Measurements from ENCODE around the gene ATP8A1.
"Not testable (repeated sequence)": the region's sequence is repeated elsewhere in the genome, so short reads cannot be mapped to it uniquely, and the experiment has no call there.

ATP8A1 gene

DNA sequence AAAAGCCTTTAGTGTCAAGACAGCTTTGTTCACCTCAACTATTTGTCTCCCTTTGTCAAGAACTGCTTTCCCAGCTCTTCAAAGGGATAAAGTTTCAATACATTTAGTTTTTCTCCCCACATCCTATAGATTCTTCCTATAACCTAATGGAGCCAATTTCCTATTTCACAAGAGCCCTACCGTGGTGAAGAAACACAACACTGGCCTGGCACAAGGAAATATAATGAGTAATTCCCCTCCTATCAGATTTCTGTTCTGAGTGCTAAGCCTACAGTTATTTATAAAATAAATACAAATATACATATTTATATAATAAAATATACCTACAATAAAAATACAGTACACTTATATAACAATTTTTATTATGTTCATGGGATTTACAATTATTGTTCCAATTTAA, 169.7 kb downstream of the ATP8A1 start:
- H3K9me2 ChIP-seq (replicated peaks; ENCODE audit: control insufficient read depth, low read length) = no peaks in the 10 kb centered on the region
- no peak overlapping the region for H3K27ac ChIP-seq (ENCODE audit: low read depth, low read length)
- no peaks in the 10 kb centered on the region for H3K79me2 ChIP-seq (ENCODE audit: control insufficient read depth, low read length)
- 0 out of 2 replicates have a peak, but pooled peaks cover 4% of the 10 kb centered on the region for H3K36me3 ChIP-seq (ENCODE audit: control insufficient read depth, low read length)
- no peaks in the 10 kb centered on the region for H3K4me1 ChIP-seq (ENCODE audit: control insufficient read depth, low read length)
- no peaks in the 10 kb centered on the region for H3K9me3 ChIP-seq (ENCODE audit: control insufficient read depth, insufficient read depth, low read length)
- TF ChIP-seq EZH2phosphoT487 (IDR thresholded peaks at IDR 0.05; ENCODE audit: borderline replicate concordance, low read length) = no peak
- TF ChIP-seq, protein P1, sequence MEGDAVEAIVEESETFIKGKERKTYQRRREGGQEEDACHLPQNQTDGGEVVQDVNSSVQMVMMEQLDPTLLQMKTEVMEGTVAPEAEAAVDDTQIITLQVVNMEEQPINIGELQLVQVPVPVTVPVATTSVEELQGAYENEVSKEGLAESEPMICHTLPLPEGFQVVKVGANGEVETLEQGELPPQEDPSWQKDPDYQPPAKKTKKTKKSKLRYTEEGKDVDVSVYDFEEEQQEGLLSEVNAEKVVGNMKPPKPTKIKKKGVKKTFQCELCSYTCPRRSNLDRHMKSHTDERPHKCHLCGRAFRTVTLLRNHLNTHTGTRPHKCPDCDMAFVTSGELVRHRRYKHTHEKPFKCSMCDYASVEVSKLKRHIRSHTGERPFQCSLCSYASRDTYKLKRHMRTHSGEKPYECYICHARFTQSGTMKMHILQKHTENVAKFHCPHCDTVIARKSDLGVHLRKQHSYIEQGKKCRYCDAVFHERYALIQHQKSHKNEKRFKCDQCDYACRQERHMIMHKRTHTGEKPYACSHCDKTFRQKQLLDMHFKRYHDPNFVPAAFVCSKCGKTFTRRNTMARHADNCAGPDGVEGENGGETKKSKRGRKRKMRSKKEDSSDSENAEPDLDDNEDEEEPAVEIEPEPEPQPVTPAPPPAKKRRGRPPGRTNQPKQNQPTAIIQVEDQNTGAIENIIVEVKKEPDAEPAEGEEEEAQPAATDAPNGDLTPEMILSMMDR (IDR thresholded peaks at IDR 0.05; ENCODE audit: low read depth, low read length, poor library complexity, severe bottlenecking) = no peak
- no peaks in the 10 kb centered on the region for H3F3A ChIP-seq (ENCODE audit: control insufficient read depth, insufficient read depth)
- H4K20me1 ChIP-seq (ENCODE audit: control insufficient read depth, insufficient read depth, low read depth, low read length) = no peaks in the 10 kb centered on the region
- no peaks in the 10 kb centered on the region for H3K27me3 ChIP-seq (ENCODE audit: control insufficient read depth, low read length)
- H3K4me3 ChIP-seq (ENCODE audit: low read length) = no peak overlapping the region
- no peak overlapping the region for H3K4me2 ChIP-seq (ENCODE audit: low read length)

DNA sequence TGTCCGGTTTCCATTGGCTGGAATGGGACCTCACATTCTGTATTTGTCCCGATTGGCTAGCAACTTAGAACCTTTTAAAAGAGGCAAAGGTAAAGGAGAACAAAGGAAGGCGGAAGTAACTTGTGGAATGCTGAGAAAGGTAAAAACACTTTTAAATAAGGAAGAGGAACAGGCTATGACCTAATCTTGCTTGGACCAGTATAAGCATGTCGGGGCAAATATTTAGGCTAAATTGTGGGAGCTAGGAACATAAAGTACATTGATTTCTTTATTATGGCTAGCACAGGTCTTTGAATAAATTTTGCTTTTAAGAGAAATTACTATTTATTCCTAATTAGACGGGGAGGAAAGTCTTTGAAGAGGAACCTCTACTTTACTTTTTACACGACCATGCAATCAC, 170.7 kb downstream of the ATP8A1 start:
- H3K4me2 ChIP-seq (ENCODE audit: low read length); H3K9me3 ChIP-seq (ENCODE audit: control insufficient read depth, insufficient read depth, low read length); H3K9me2 ChIP-seq (replicated peaks; ENCODE audit: control insufficient read depth, low read length); H3F3A ChIP-seq (ENCODE audit: control insufficient read depth, insufficient read depth); H3K4me1 ChIP-seq (ENCODE audit: control insufficient read depth, low read length); H3K36me3 ChIP-seq (ENCODE audit: control insufficient read depth, low read length); H3K79me2 ChIP-seq (ENCODE audit: control insufficient read depth, low read length); H3K27me3 ChIP-seq (ENCODE audit: control insufficient read depth, low read length); H3K27ac ChIP-seq (ENCODE audit: low read depth, low read length); H3K4me3 ChIP-seq (ENCODE audit: low read length); H4K20me1 ChIP-seq (ENCODE audit: control insufficient read depth, insufficient read depth, low read depth, low read length): not testable (repeated sequence)

DNA sequence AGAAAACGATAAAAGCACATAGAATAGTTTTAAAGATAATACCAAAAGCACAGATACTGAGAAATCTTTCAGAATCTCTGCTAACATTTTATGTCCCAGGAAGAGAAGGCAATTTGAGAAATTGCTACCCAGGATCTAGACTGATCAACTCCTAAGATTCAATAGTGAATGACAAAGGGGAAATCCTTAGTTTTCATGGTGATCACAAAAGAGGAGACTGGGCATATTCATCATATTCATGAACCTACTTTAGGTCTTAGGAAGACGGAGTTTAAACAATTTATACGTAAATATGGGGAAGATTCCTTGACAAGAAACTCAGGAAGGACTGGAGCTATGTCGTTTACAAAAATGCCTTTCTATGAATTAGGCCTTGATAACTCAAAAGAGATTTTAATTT, 172.3 kb downstream of the ATP8A1 start:
- Histone ChIP-seq H3K9me2 (replicated peaks; ENCODE audit: control insufficient read depth, low read length) (no peaks in the 10 kb centered on the region), H3K4me3 (ENCODE audit: low read length) (no peak overlapping the region), H3K27ac (ENCODE audit: low read depth, low read length) (no peak overlapping the region), H3K79me2 (ENCODE audit: control insufficient read depth, low read length) (no peaks in the 10 kb centered on the region), H3K9me3 (ENCODE audit: control insufficient read depth, insufficient read depth, low read length) (no peaks in the 10 kb centered on the region), H3K4me2 (ENCODE audit: low read length) (no peak overlapping the region), H3F3A (ENCODE audit: control insufficient read depth, insufficient read depth) (no peaks in the 10 kb centered on the region), H3K4me1 (ENCODE audit: control insufficient read depth, low read length) (no peaks in the 10 kb centered on the region), H4K20me1 (ENCODE audit: control insufficient read depth, insufficient read depth, low read depth, low read length) (no peaks in the 10 kb centered on the region), H3K36me3 (ENCODE audit: control insufficient read depth, low read length) (peaks cover 4% of the 10 kb centered on the region; the same call in 1 of the 2 replicates), H3K27me3 (ENCODE audit: control insufficient read depth, low read length) (no peaks in the 10 kb centered on the region)
- TF ChIP-seq, protein P1 (IDR thresholded peaks at IDR 0.05; ENCODE audit: low read depth, low read length, poor library complexity, severe bottlenecking) = no peak

DNA sequence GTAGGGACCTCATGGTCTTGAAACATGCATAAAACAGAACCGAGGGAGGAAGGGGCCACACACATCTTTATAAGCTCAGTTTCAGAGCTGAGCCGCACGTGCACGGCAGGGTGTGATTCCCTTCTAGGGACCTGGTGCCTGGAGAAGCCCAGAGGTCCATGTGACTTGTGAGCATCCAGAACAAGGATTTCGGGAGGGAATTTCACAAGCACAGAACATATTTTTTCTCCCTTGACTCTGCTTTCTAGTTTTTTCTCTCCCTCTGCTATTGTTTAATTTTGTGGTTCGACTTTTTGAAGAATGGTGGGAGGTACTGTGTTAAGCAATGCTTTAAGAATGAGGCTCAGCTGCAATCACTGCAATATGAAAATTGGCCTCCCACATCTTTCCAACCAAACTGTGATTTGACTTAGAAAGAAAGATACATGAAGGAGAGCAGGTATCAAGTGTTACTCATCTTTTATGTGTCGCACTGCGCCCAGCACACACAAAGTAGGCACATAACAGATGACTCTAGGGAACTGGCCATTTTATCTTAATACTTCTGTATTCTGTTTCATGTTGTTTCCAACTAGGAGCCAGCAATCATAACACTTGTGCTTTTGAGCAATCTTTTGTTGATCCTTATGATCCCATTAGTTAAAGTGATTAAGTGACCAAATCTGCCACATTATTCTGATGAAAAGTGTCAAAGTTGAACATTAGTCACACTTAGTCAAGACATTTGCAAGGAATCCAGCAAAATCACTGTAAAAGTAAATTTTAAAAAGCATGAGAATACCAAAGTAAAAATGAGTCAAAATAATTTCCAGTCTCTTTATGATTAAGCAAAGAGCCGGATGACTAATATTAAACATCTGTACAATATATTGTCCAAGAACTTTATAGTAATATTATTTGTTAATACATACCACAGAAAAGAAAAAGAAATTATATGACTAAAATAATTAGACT, 173.2 kb downstream of the ATP8A1 start:
- TF ChIP-seq EZH2phosphoT487 (IDR thresholded peaks at IDR 0.05; ENCODE audit: borderline replicate concordance, low read length) = no peak
- TF ChIP-seq, protein P1 (IDR thresholded peaks at IDR 0.05; ENCODE audit: low read depth, low read length, poor library complexity, severe bottlenecking) = no peak
- H3K27ac ChIP-seq (ENCODE audit: low read depth, low read length) = no peak overlapping the region
- H3K4me1 ChIP-seq (ENCODE audit: control insufficient read depth, low read length) = no peaks in the 10 kb centered on the region

More for the DNA sequence above, 173.2 kb downstream of the ATP8A1 start:
- H3K79me2 ChIP-seq (ENCODE audit: control insufficient read depth, low read length) = no peaks in the 10 kb centered on the region
- H3K27me3 ChIP-seq (ENCODE audit: control insufficient read depth, low read length) = no peaks in the 10 kb centered on the region
- peaks cover 7% of the 10 kb centered on the region; the same call in 1 of the 2 replicates for H3K36me3 ChIP-seq (ENCODE audit: control insufficient read depth, low read length)
- no peaks in the 10 kb centered on the region for H3K9me3 ChIP-seq (ENCODE audit: control insufficient read depth, insufficient read depth, low read length)
- no peak overlapping the region for H3K4me3 ChIP-seq (ENCODE audit: low read length)
- no peaks in the 10 kb centered on the region for H4K20me1 ChIP-seq (ENCODE audit: control insufficient read depth, insufficient read depth, low read depth, low read length)
- H3K9me2 ChIP-seq (replicated peaks; ENCODE audit: control insufficient read depth, low read length) = no peaks in the 10 kb centered on the region
- H3F3A ChIP-seq (ENCODE audit: control insufficient read depth, insufficient read depth) = no peaks in the 10 kb centered on the region
- no peak overlapping the region for H3K4me2 ChIP-seq (ENCODE audit: low read length)
